GM10847 (cell line): ENCODE data around the gene SHISAL1.

Experiments
- POLR2A ChIP-seq: IDR thresholded peaks from 2 replicates; pipeline ENCODE4 v1.6.1; 2011; ENCODE audit not compliant: insufficient read length; ENCODE audit errors: extremely low read depth

Gene SHISAL1

GRCh38 chr22:44211946-44212930, 100.5 kb downstream of the SHISAL1 start:
- no peak for TF ChIP-seq POLR2A

- TF ChIP-seq POLR2A = no peak
Measured at GRCh38 chr22:44211256-44211945, 101.3 kb downstream of the SHISAL1 start.

- no peak for TF ChIP-seq POLR2A
Measured at GRCh38 chr22:44210722-44211121, 102.0 kb downstream of the SHISAL1 start.

- TF ChIP-seq POLR2A = no peak
Measured at GRCh38 chr22:44209343-44209742, 103.4 kb downstream of the SHISAL1 start.

GRCh38 chr22:44207981-44208317, 104.8 kb downstream of the SHISAL1 start:
- no peak for TF ChIP-seq POLR2A

- no peak for TF ChIP-seq POLR2A
Measured at GRCh38 chr22:44207173-44207980, 105.4 kb downstream of the SHISAL1 start.

- TF ChIP-seq POLR2A = no peak
Measured at GRCh38 chr22:44206696-44207095, 106.1 kb downstream of the SHISAL1 start.

GRCh38 chr22:44206330-44206645, 106.5 kb downstream of the SHISAL1 start:
- no peak for TF ChIP-seq POLR2A

- TF ChIP-seq POLR2A = no peak
Measured at GRCh38 chr22:44205516-44206329, 107.0 kb downstream of the SHISAL1 start.

GRCh38 chr22:44204739-44205515, 107.8 kb downstream of the SHISAL1 start:
- no peak for TF ChIP-seq POLR2A

- TF ChIP-seq POLR2A = no peak
Measured at GRCh38 chr22:44203203-44203602, 109.5 kb downstream of the SHISAL1 start.

- no peak for TF ChIP-seq POLR2A
Measured at GRCh38 chr22:44202261-44202789, 110.4 kb downstream of the SHISAL1 start.

- no peak for TF ChIP-seq POLR2A
Measured at GRCh38 chr22:44201665-44202064, 111.1 kb downstream of the SHISAL1 start.
